ENCODE measurements around the gene ACP6.

GRCh38 chr1:147634645-147635044 lies 35.7 kb downstream of the ACP6 start:
- TF ChIP-seq, protein P1, sequence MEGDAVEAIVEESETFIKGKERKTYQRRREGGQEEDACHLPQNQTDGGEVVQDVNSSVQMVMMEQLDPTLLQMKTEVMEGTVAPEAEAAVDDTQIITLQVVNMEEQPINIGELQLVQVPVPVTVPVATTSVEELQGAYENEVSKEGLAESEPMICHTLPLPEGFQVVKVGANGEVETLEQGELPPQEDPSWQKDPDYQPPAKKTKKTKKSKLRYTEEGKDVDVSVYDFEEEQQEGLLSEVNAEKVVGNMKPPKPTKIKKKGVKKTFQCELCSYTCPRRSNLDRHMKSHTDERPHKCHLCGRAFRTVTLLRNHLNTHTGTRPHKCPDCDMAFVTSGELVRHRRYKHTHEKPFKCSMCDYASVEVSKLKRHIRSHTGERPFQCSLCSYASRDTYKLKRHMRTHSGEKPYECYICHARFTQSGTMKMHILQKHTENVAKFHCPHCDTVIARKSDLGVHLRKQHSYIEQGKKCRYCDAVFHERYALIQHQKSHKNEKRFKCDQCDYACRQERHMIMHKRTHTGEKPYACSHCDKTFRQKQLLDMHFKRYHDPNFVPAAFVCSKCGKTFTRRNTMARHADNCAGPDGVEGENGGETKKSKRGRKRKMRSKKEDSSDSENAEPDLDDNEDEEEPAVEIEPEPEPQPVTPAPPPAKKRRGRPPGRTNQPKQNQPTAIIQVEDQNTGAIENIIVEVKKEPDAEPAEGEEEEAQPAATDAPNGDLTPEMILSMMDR (IDR thresholded peaks at IDR 0.05): no peak
- TF ChIP-seq POLR2A (IDR thresholded peaks at IDR 0.05): no peak

Data from vagina (tissue), 2 donors.